Upper lobe of left lung (tissue), 6 donors: ENCODE measurements around the gene TCEA2. TPM values are rescaled to one million over a fixed set of nuclear protein-coding genes. Genes with fewer than 3 reads are reported as not detected.

Source experiments
- ATAC-seq, 2 donors: fragments of 200-7000 bp; cut with Tn5 transposase; one replicate each; pipeline ENCODE4 v1.9.1; 2022; ENCODE audit warnings: mild to moderate bottlenecking in 2 of 2, moderate library complexity in 2 of 2; ENCODE audit not compliant: low FRiP score in 2 of 2
- DNase-seq, 2 donors: peaks; one replicate each; pipeline ENCODE4 v3.0.0-alpha.2; 2019 to 2020
- H3K27ac ChIP-seq, 4 donors: fragments of 200-600 bp; sonication (generic); one replicate each; pipeline ENCODE4 v1.5.1; 2016 to 2019
- H3K27me3 ChIP-seq, 4 donors: fragments of 200-600 bp; sonication (generic); one replicate each; pipeline ENCODE4 v1.5.1; 2017 to 2019
- H3K36me3 ChIP-seq, 4 donors: fragments of 200-600 bp; sonication (generic); one replicate each; pipeline ENCODE4 v1.5.1; 2016 to 2019
- H3K4me1 ChIP-seq, 4 donors: fragments of 200-600 bp; sonication (generic); one replicate each; pipeline ENCODE4 v1.5.1; 2018 to 2019
- H3K4me3 ChIP-seq, 4 donors: fragments of 200-600 bp; sonication (generic); one replicate each; pipeline ENCODE4 v1.5.1; 2017 to 2019; ENCODE audit warnings: mild to moderate bottlenecking in 2 of 4, moderate library complexity in 1 of 4
- H3K9me3 ChIP-seq, 4 donors: fragments of 200-600 bp; sonication (generic); one replicate each; pipeline ENCODE4 v1.5.1; 2018 to 2019
- CTCF ChIP-seq, 6 experiments: fragments of 450-650 bp in 4 of 6; fragments of 200-600 bp in 2 of 6; sonication (generic) in 2 of 6; IDR thresholded peaks; one replicate each; pipeline ENCODE4 v1.5.1; 2016 to 2019; ENCODE audit warnings: antibody characterized with exemption in 6 of 6
- EP300 ChIP-seq, 4 donors: sonication (generic); formaldehyde crosslinking; IDR thresholded peaks; one replicate each; pipeline ENCODE4 v1.5.1; 2017; ENCODE audit warnings: antibody characterized with exemption in 4 of 4, control low read depth in 2 of 4
- POLR2A ChIP-seq, 4 donors: fragments of 450-650 bp; IDR thresholded peaks; one replicate each; pipeline ENCODE4 v1.5.1; 2016 to 2017; ENCODE audit warnings: antibody characterized with exemption in 4 of 4, mild to moderate bottlenecking in 2 of 4
- POLR2AphosphoS5 ChIP-seq, 2 donors: sonication (generic); formaldehyde crosslinking; IDR thresholded peaks; one replicate each; pipeline ENCODE4 v1.5.1; 2017; ENCODE audit warnings: antibody characterized with exemption in 2 of 2
- WGBS, 2 donors: methylation state at CpG; one replicate each; pipeline ENCODE4 v1.1.5; 2017 to 2018; 5-methylcytosine and 5-hydroxymethylcytosine counted together
- total RNA-seq, 6 donors: library from RNA; depleted of rRNA in 4 of 6; stranded (reverse); fragments of >200 nt in 4 of 6; gene quantifications; one replicate each; pipeline versions ENCODE4 v1.1.0 to v1.2.1, GENCODE V29; 2016 to 2021
- donor health status: DM: no; HTN: no; CAD: no; lungs with moderate emphysema.
- donor health status: DM: no; HTN: yes; CAD: no; lungs with severe emphysema.

The TCEA2 gene
- total RNA-seq, 6 donors from 2014 or later: 21.7 to 56.0 (median 28.4) TPM

GRCh38 chr20:64047046-64047389 lies 16.0 kb upstream of the TCEA2 start:
- no peak for DNase-seq
- Histone ChIP-seq H3K27me3 (peaks cover 0 to 38% (median 14%) of the 10 kb centered on the region in 4 donors), H3K4me3 (peak overlapping the region; percentile 15 to 66 (median 46)), H3K4me1 (peaks cover 13 to 52% (median 27%) of the 10 kb centered on the region in 4 donors), H3K9me3 (no peaks in the 10 kb centered on the region), H3K27ac (peak overlapping the region; percentile 35 to 88 (median 54)), H3K36me3 (peaks cover 0 to 17% (median 7%) of the 10 kb centered on the region in 4 donors)
- no peak for TF ChIP-seq EP300 (IDR thresholded peaks at IDR 0.05)
- TF ChIP-seq POLR2AphosphoS5 (IDR thresholded peaks at IDR 0.05): no peak
- no peak for TF ChIP-seq CTCF (IDR thresholded peaks at IDR 0.05)
- TF ChIP-seq POLR2A (IDR thresholded peaks at IDR 0.05): no peak
- WGBS, 2 donors: 73 to 79% methylated on average over 7 to 8 of the region's 8 CpGs
- no peak for ATAC-seq

GRCh38 chr20:64047968-64048401 lies 15.0 kb upstream of the TCEA2 start:
- WGBS, 2 donors: 32 to 57% methylated on average over 27 to 30 of the region's 49 CpGs
- no peak for TF ChIP-seq POLR2AphosphoS5 (IDR thresholded peaks at IDR 0.05)
- TF ChIP-seq CTCF (IDR thresholded peaks at IDR 0.05): no peak
- TF ChIP-seq EP300 (IDR thresholded peaks at IDR 0.05): no peak
- TF ChIP-seq POLR2A (IDR thresholded peaks at IDR 0.05): no peak
- Histone ChIP-seq H3K9me3 (no peaks in the 10 kb centered on the region), H3K4me3 (peak overlapping the region; percentile 26 to 66 (median 46)), H3K27ac (peak overlapping the region; percentile 53 to 88 (median 60)), H3K27me3 (peaks cover 0 to 33% (median 13%) of the 10 kb centered on the region in 4 donors), H3K4me1 (peaks cover 9 to 56% (median 30%) of the 10 kb centered on the region in 4 donors), H3K36me3 (peaks cover 0 to 17% (median 7%) of the 10 kb centered on the region in 4 donors)
- no peak for ATAC-seq
- DNase-seq: peak in 1 of 2 donors; percentile 82

- H3K36me3 ChIP-seq: peaks cover 0 to 17% (median 7%) of the 10 kb centered on the region in 4 donors
- TF ChIP-seq CTCF (IDR thresholded peaks at IDR 0.05) (peak in 1 of 6 experiments; percentile 11), POLR2A (IDR thresholded peaks at IDR 0.05) (no peak), POLR2AphosphoS5 (IDR thresholded peaks at IDR 0.05) (no peak), EP300 (IDR thresholded peaks at IDR 0.05) (no peak)
- H3K4me3 ChIP-seq: peak overlapping the region; percentile 32 to 66 (median 46)
- peak overlapping the region; percentile 53 to 88 (median 60) for H3K27ac ChIP-seq
- no peak for ATAC-seq
- no peaks in the 10 kb centered on the region for H3K9me3 ChIP-seq
- 29 to 35% methylated on average over 7 to 24 of the region's 101 CpGs for WGBS, 2 donors
- H3K4me1 ChIP-seq: peaks cover 14 to 62% (median 35%) of the 10 kb centered on the region in 4 donors
- peak in 1 of 2 donors; percentile 85 for DNase-seq
- H3K27me3 ChIP-seq: peaks cover 0 to 33% (median 13%) of the 10 kb centered on the region in 4 donors
Observed at GRCh38 chr20:64048402-64049044, 14.5 kb upstream of the TCEA2 start.

GRCh38 chr20:64049060-64049877 lies 13.7 kb upstream of the TCEA2 start, which contains the start of gene SOX18:
TSS of gene SOX18 (minus strand) at chr20:64049639. CDS start at chr20:64049516, 123 bp downstream.
- ATAC-seq (no peak), DNase-seq (peak in 1 of 2 donors; percentile 90)
- Histone ChIP-seq H3K4me1 (peaks cover 15 to 63% (median 38%) of the 10 kb centered on the region in 4 donors), H3K4me3 (peak within 1 kb of the TSS; percentile 32 to 66 (median 46)), H3K9me3 (no peaks in the 10 kb centered on the region), H3K27ac (peak within 1 kb of the TSS; percentile 81 to 90 (median 88)), H3K27me3 (peaks cover 0 to 33% (median 13%) of the 10 kb centered on the region in 4 donors), H3K36me3 (peaks cover 0 to 17% (median 7%) of the 10 kb centered on the region in 4 donors)
- no peak for TF ChIP-seq EP300 (IDR thresholded peaks at IDR 0.05)
- TF ChIP-seq POLR2AphosphoS5 (IDR thresholded peaks at IDR 0.05): peak in 1 of 2 donors; percentile 51
- peak in 1 of 4 donors; percentile 24 for TF ChIP-seq POLR2A (IDR thresholded peaks at IDR 0.05)
- TF ChIP-seq CTCF (IDR thresholded peaks at IDR 0.05): no peak
- 1% methylated on average over 33 of the region's 111 CpGs; no CpG with 5 or more reads in 1 of the 2 donors for WGBS, 2 donors
